NCI-H1048 (cell line): ENCODE results near the gene ADGRD1.
"Not testable (repeated sequence)": the region's sequence is repeated elsewhere in the genome, so short reads cannot be mapped to it uniquely, and the experiment has no call there.

Source experiments
- DNase-seq: peaks from one replicate; lab custom pipeline; 2025; lab: John Stamatoyannopoulos, UW

ADGRD1 gene

DNA sequence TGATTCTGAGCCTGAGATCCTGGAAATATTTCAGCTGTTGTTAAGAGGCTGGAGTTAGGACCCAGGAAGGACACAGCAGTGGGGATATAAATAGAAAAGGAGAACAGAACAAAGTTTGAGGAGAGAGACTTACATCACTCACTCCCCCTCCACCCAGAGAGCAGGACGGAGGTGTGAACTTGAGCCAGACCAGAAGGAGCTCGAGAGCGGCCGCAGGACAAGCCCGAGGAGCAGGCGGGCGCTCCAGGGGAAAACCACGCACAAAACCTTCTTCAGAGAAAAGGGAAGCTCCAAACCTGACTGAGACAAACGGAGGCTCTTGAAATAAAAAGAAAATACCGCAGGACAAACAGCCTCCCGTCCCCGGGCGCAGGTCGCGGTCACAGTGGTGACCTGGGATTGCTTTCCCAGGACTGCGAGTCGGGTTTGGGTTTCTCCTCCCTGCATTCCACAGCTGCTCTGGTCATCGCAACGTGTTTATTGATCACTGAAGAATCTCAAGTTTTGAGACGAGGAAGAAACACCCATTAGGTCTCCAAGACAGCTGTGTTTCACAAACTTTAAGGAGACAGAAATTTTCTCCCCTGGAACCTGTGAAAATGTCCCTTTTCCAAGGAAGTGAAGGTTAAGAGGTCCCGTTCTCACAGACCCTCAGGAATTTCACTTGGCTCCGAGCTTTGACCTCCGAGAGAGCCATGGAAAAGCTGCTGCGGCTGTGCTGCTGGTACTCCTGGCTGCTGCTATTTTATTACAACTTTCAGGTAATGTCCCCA, at the start of gene ADGRD1:
Gene ADGRD1 (plus strand): TSS at position 137 of the 773 bp plus-strand sequence. CDS start 559 bp downstream, at position 696.
- no peak for DNase-seq

DNA sequence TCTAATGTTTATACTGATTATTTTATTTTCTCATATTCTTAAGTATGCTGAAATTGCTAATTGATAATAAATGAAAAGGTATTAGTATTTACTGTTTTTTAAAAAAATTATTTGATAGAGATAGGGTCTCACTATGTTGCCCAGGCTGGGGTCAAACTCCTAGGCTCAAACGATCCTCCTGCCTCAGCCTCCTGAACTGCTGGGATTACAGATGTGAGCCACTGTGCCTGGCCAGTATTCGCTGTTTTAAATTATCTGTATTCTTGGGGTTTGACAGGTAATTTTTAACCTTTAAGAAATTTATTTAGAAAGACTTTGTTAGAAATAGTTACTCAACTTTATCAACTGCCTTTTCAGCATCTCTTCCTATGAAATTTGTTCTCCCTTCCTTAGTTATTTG, 49.6 kb upstream of the ADGRD1 start:
- no peak for DNase-seq

DNA sequence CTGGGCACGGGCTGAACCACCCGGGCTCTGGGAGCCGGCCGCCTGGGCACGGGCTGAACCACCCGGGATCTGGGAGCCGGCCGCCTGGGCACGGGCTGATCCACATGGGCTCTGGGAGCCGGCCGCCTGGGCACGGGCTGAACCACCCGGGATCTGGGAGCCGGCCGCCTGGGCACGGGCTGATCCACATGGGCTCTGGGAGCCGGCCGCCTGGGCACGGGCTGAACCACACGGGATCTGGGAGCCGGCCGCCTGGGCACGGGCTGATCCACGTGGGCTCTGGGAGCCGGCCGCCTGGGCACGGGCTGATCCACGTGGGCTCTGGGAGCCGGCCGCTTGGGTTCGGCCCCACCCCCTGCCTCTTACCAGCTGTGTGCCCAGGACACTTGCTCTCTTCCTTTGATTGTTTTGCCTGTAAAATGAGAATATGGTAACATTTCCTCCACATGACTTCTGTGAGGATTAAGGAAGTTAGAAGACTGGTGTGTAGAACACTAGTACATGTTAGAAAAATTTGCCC, 48.7 kb upstream of the ADGRD1 start:
- DNase-seq = not testable (repeated sequence)

DNA sequence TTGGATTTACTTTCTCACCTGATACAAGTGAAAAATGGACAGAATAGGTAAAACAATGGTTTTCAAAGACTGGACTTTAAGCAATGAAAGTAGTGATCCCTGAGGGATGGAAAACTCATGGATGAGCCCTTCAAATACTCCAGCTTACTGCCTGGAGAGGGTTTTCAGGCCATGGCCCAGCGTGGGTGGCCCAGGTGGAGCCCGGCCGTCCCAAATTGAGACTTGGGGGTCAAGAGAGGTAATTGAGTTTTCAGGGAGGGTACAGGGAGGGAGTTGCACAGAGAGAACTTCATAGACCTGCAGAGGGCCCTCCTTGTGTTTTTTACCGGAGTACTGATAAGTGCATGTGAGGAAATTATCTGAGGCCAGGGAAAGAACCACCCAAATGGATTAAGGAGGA, 44.6 kb upstream of the ADGRD1 start:
- no peak for DNase-seq

DNA sequence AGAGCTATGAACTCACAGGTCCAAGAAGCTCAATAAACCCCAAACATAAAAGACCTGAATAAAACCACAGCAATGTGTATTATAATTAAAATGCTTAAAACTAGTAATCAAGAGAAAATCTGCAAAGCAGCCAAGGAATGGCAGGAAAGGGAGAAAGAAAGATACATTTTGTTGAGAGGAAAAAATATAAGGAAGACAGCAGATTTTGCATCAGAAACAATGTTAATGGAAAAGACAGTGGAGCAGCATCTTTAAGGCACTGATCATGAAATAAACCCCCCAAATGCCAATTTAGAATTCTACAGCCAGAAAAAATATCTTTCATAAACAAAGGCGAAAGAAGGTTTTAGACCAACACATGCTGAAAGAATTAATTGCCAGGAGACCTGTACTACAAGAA, 42.5 kb upstream of the ADGRD1 start:
- DNase-seq = no peak

DNA sequence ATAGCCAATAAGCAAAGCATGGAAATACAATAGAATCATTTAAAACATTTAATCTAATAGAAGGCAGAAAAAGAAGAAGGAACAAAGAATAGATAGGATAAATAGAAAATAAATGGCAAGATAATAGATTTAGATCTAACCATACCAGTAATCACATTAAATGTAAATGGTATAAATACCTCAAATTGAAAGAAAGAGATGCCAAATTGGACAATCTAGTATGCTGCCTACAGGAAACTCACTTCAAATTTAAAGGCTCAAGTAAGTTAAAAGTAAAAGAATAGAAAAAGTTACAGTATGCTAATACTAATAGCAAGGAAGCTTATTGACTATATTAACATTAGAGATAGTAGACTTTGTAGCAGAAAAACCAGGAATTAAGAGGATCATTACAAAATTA, 41.8 kb upstream of the ADGRD1 start:
- DNase-seq = no peak

DNA sequence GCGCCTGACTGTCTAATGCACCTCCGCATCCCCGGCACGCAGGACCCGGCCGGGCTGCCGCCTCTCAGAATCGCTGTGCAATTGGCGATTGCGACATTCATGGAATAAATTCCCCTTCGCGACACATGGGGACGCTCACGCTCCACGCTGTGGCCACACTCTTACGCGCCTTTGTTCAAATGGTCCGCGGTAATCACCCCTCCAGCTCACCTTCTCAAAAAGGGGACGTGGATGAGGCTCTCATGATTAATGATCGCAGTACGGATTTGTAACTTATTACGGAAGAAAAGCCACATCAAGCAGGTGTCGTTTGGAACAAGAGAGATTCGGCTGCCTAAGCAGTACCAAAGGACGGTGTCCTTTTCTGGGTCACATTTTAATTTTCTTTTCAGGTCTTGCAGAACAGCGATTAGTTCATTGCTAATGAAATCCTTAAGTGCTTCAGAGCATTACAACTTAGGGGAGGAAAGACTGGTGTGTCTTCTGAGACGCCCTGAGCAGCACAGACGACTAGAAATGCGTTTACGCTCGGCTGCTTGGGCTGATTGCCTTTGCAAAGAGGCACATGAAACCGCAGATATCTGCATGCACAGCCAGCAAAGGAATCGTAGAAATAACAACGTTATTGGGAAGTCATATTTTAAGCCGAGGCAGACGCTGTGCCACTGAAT, 37.3 kb upstream of the ADGRD1 start:
- DNase-seq = no peak

DNA sequence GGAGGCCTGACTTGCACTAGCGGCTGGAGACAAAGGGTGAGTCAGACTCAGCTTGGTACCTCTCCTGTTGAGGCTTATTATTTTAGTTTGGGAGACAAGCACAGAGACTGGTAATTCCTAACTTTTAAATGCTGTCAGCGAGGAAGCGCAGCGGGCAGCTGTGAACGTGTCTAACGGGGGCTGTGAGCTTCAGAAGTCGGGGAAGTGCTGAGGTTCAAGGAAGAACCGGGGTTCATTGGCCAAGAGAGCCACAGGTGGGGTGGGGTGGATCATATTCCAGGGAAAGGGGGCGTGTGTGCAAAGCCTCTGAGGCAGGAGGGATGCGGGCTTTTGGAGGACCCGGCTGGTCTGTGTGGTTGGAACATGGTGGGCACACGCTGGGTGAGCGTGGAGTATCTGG, 36.1 kb upstream of the ADGRD1 start:
- DNase-seq = no peak

DNA sequence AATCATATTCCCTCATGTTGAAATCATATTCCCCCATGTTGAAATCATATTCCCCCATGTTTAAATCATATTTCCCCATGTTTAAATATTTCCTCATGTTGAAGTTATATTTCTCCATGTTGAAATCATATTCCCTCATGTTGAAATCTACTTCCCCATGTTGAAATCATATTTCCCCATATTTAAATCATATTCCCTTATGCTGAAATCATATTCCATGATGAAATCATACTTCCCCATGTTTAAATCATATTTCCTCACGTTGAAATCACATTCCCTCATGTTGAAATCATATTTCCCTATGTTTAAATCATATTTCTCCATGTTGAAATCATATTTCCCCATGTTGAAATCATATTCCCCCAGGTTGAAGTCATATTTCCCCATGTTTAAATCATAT, 34.6 kb upstream of the ADGRD1 start:
- no peak for DNase-seq

DNA sequence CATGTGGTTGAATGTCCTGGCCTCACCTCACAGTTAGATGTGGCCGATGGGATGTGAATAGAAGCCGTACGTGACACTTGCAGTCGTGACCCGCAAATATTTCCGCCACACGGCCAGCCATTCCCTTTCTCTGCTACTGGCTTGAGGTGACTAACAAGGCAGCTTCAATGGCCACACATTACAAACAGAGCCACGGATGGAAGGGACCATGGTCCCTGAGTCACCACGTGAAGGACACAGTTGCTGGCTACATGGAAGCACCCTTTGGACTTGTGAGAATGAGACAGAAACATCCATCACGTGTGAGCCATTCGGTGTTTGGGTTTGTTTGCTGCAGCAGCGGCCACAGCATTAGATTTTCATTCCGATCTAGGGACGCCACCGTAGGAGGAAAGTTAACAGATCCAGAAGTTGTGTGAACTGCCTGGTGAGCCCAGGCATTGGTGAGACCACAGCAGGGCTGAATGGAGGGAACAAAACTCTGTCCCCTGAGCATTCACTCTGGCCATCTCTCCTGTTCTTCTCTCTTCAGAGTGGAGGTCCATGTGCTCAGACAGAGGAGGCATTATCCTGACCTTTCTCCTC, 33.5 kb upstream of the ADGRD1 start:
- no peak for DNase-seq

DNA sequence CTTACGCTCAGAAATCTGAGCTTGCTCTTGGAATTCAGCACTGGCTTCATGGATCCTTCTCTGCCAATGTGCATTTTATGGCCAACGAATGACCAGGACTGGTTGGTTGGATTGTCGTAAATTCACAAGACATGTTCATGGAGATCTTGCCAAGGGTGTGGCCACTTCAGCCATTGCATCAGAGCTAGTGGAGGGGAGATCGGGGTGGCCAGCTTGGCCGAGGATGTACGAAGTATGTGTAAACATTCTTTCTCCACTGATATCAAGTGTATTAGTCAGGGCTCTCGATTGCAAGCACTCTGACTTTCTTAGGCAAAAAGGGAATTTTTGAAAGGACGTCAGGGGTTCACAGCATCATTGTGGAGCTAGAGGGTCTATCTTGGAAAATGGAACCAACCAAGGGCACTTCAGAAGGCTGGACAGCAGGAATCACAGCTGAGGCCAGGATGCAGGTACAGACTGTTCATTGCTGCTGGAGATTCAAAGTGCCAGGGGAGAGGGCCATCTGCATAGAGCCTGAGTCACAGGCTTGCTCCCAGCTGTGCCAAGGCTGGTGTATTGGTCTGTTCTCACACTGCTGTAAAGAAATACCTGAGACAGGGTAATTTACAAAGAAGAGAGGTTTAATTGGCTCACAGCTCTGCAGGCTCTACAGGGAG, 32.9 kb upstream of the ADGRD1 start:
- no peak for DNase-seq

DNA sequence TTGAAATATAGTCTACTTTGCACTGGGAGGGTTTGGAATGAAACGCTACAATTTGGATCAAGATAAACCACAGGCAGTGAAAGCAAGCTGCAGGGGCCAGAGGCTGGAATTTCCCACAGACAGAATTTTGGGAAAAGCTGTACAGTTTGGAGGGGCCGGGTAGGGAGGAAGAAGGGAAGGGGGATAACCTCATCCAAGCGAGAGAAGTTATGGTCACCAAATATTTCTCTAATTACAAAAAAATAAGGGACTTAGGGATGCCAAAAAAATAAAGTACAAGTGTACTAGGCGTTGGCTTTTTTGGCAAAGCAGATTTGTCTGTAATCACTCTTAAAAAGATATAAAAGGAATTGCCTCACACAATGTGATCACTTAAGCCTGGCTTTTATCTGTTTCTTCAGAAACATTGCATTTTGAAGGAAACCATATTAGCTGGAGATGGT, 31.2 kb upstream of the ADGRD1 start:
- no peak for DNase-seq

DNA sequence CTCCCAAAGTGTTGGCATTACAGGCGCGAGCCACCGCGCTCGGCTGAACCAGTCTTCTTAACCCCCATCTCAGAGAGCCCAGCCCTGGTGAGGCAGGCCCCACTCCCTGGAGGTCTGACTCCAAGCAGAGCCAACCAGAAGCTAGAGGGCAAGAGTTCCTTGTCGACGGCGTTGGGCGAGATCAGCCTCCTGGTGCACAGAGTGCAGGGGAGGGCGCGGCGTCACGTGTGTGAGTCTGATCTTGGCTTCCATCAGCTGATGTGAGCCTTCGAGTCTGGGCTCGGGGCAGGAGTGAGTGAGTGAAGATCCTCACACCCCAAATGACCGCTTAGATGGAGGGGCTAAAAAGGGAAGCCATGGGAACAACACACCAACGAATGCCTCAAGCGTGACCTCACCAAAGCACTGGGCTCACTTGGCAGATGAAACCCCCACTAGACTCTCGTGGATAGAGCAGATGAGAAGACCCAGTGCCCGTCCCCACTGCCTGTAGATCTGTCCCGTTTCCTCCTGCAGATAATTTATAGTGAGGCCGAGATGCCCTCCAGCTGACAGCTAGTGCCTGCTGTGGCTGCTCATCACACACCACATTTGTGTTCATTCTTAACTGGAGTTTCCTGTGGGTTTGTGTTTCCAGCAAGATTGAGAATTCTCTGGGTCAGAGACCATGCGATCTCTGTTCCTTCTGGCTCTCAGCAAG, 28.6 kb upstream of the ADGRD1 start:
- no peak for DNase-seq

DNA sequence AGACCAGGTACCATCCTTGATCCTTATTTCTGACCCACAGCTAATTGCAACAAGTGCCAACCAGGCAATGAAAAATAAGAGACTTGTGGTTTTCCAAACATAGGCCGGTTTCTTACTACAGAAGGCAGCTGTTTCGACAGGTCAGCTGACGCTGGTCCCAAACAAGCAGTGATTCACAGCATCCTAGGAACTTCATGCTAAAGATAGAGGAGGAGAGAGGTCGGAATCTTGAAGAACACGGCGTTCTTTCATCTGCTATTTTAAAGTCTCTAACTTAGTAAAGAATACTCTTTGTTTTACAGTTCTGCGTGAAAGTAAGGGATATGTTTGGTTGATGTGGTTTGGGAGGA, 28.1 kb upstream of the ADGRD1 start:
- no peak for DNase-seq

DNA sequence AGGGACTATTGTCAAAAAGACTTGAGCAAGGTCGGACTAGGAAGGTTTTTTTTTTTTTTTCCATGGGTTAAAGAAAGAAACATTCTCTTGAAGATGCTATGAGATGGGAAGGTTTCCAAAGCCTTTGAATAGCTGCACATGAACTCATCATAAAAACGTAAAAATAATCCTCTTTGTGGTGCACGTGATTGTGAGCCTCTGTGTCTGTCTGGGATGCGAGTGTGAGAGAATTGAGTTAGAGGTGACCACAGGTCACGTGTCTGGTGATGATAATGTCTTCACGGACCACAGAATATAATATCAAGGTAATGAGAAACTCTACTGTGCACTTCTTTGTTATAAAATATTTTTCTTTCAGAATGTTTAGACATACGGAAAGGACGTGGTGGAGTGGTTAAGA, 24.3 kb upstream of the ADGRD1 start:
- no peak for DNase-seq

DNA sequence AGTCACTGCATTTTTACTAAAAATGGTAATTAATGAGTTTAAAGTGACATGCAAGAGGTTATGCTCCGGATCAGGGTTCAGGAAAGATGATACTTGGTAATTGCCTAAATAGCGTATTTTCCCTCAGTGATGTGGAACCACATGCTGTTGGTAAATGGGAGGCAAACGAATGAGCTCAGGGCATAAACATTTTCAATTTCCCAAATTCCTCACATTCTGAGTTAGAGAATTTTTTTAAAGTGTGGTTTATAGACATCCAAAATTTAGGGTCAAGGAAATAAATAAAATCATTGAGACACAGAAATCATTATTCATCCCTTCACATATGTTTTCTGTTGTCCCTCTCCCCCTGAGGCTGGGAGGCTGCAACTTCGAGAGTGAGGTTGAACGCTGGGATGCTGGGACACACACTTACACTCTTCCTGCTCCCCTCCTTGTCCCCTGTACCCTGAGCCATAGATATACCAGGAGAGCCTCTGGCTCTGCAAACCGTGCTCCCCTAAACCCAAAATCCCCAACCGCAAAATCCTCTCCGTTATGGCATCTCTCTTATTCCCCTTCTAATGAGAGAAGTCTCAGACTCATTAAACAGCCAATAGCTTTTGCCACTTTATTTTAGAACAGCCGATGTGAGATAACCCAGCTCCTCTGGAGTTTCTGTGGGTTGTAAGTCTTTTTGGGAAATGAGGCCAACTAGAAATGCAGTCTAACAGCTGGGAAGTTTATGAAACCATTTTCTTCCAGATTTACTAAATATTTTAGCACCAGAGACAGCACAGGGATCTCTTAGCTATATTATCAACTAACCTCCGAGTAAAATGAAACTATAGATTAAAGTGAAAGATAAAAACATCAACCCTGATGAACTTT, 21.4 kb upstream of the ADGRD1 start:
- no peak for DNase-seq

DNA sequence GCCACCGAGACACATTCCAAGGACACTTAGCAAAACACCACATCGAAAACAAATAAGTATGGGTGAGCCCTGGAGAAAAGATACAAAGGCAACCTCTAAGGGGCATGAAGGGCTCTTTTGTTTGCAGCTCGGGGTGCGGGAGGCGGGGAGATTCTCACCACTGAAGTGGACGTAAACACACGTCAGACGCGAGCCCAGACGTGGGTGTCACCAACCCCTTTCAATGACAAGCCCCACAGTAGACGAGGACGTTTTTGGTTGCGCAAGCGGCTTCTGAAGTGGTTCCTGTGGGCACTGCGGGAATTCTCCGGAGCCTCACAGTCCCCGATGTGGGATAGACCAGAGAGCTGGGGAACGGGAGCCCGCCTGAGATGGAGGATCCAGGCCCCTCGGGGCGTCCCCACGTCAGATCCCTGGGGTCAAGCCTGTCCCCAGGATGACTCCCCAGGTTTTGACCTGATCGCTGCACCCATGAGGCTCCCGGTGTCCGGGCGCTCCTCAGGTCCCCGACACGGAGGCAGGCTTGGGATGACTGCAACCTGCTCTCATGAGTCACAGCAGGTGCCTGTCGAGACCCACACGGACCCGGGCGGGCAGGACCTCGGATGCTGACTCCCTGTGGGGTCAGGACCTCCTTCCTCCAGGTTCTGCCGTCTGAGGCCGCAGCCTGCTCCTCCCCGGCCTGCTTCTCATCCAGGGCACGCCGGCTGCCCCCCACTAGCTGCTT, 20.3 kb upstream of the ADGRD1 start:
- DNase-seq = no peak

DNA sequence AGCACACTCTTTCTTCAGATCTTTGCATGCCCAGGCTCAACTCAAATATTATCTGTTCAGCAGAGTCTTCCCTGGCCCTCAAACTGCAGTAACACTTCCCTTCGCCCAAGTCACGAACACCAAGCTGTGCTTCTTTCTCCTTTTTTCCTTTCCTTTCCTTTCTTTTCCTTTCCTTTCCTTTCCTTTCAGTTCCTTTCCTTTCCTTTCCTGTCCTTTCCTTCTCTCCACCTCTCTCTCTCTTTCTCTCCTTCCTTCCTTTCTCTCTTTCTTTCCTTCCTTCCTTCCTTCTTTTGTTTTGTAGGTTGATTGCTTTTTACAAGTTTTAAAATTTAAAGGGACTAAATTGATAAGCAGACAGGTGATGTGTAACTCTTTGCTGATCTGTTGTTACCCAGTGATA, 19.0 kb upstream of the ADGRD1 start:
- DNase-seq = no peak

DNA sequence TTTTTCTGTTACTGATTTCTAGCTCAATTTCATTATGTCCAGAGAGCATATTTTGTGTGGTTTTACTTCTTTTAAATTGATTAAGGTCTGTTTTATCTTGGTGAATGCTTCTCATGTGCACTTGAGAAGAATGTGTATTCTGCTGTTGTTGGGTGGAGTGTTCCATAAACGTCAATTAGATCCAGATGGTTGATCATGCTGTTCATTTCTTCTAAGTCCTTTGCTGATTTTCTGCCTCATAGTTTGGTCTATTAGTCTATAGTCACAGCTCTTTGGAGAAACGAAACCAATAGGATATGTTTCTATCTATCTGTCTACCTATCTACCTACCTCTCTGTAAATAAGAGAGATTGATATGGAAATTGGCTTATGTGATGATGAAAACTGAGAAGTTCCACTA, 17.1 kb upstream of the ADGRD1 start:
- no peak for DNase-seq

DNA sequence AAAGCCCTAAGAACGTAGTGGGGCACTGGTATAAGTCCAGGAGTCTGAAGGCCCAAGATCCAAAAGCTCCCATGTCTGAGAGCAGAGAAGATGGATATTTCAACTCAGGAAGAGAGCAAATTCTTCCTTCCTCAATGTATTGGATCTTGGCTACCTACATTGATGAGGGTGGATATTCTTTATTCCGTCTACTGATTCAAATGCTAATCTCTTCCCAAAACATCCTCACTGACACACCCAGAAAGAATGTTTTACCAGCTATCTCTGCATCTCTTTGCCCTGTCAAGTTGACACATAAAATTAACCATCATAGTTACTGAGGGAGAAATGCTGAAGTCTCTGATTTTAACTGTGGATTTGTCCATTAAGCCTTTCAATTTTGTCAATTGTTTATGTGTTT, 16.6 kb upstream of the ADGRD1 start:
- no peak for DNase-seq
